Panc1 (cell line): ENCODE data around the gene UTP3.

Experiments
- POLR2AphosphoS5 ChIP-seq: IDR thresholded peaks from 2 replicates; pipeline ENCODE4 v1.6.1; 2012; ENCODE audit warnings: mild to moderate bottlenecking, low read depth, low read length, moderate library complexity
- SIN3A ChIP-seq: IDR thresholded peaks from 2 replicates; pipeline ENCODE4 v1.6.1; 2012; ENCODE audit warnings: low read depth, mild to moderate bottlenecking, low read length, moderate library complexity, borderline replicate concordance; ENCODE audit not compliant: insufficient read depth
- TF ChIP-seq, protein P1 (sequence below): fragments of 450-650 bp; IDR thresholded peaks from 2 replicates; pipeline ENCODE4 v1.5.1; 2017; ENCODE audit warnings: mild to moderate bottlenecking

DNA sequence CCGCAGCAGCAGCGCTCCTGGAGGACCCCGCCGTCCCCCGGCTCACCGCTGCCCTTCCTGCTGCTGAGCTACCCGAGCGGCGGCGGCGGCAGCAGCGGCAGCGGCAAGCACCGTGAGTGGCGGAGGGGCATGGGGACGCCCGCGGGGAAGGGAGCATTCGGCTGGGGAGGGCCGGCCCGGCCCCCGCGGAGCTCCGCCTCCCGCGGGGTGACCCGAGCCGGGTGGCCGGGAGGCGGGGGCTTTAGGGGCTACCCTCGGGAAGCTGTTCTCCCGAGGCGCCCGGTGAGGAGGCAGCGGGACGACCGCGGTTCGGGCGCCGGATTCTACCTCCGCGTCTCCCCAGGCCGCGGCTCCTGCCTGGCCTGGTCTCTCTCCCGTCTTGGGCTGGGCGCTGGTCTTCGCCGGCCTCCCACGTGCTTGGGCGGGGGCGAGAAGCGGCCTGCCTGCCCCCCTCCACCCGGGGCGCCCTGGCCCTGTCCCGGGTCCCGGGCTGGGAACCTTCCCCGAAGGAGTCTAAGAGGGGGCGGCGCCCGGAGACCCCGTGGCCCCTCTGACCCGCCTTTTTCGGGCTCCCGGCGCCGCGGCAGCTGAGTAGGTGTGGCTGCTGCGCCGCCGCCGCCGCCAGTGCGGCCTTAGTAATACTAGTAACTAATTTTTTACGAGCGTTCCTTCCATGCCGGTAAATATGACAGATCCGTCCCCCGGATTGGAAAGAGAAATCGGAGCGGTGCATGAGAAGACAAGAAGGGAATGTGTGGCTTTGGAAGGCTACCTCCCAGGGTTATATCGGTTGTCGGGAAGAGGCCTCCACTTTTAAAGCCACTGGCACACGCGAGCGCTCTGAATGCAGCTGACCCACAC is 17.1 kb downstream of the UTP3 start:
- TF ChIP-seq, protein P1, sequence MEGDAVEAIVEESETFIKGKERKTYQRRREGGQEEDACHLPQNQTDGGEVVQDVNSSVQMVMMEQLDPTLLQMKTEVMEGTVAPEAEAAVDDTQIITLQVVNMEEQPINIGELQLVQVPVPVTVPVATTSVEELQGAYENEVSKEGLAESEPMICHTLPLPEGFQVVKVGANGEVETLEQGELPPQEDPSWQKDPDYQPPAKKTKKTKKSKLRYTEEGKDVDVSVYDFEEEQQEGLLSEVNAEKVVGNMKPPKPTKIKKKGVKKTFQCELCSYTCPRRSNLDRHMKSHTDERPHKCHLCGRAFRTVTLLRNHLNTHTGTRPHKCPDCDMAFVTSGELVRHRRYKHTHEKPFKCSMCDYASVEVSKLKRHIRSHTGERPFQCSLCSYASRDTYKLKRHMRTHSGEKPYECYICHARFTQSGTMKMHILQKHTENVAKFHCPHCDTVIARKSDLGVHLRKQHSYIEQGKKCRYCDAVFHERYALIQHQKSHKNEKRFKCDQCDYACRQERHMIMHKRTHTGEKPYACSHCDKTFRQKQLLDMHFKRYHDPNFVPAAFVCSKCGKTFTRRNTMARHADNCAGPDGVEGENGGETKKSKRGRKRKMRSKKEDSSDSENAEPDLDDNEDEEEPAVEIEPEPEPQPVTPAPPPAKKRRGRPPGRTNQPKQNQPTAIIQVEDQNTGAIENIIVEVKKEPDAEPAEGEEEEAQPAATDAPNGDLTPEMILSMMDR, result no peak; the same call in 1 of the 2 replicates
- TF ChIP-seq POLR2AphosphoS5 (peak; percentile 61), SIN3A (0 out of 2 replicates have a peak, but pooled peaks have one; percentile 36)
